ENCODE measurements around the gene ZNRF2. TPM values are rescaled to one million over a fixed set of nuclear protein-coding genes. Genes with fewer than 3 reads are reported as not detected.

The ZNRF2 gene
- total and polyA plus RNA-seq, 2 donors from 2014 or later: 16.2 to 32.2 TPM

DNA sequence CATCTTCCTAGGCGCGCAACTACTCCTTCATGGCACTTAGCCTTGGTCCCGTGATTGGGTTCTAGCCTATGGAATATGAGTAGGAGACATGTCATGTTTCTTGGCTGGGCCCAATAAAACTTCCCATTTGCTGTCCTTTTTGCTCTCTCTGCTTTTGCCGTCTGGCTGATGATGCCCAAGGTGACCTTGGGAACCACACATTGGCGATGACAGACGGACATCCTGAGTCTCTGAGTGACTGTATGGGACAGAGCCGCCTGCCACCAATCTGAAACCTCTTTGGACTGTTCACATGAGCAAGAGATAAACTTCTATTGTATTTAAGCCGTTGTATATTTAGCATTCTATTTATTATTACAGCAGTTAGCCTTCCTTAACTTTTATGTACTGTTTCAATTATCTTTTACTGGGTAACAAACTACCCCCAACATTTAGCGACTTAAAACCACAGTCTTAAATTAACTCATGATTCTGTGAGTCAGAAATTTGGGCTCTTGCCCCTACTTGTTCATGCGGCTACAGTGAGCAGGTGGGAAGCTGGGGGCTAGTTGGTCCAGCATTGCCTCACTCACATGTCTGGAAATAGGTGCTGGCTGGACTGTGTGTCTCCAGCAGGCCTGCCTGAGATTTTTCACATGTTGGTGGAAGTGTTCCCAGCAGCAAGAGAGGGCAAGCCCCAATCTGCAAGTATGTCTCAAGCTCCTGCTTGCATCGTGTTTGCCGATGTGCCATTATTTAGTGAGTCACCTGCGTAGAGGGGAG, 122.4 kb downstream of the ZNRF2 start:
- H3K36me3 ChIP-seq (ENCODE audit: control insufficient read depth in 2 of 3, insufficient read depth in 3 of 3, low read length in 3 of 3): peaks cover 0 to 3% (median 0%) of the 10 kb centered on the region in 3 donors
- no peak overlapping the region for H3K27ac ChIP-seq (ENCODE audit: low read depth in 2 of 2, low read length in 2 of 2)
- no peak overlapping the region for H3K9ac ChIP-seq (ENCODE audit: low read length in 3 of 3)
- FAIRE-seq (no peak), DNase-seq (no peak)
- H3K9me3 ChIP-seq (ENCODE audit: control insufficient read depth in 2 of 3, insufficient read depth in 1 of 3, low read length in 3 of 3): no peaks in the 10 kb centered on the region
- no peak overlapping the region for H3K4me3 ChIP-seq (ENCODE audit: low read length in 3 of 3)
- intact Hi-C loops (cut with DNase I): no loop called here
- TF ChIP-seq, protein P1, sequence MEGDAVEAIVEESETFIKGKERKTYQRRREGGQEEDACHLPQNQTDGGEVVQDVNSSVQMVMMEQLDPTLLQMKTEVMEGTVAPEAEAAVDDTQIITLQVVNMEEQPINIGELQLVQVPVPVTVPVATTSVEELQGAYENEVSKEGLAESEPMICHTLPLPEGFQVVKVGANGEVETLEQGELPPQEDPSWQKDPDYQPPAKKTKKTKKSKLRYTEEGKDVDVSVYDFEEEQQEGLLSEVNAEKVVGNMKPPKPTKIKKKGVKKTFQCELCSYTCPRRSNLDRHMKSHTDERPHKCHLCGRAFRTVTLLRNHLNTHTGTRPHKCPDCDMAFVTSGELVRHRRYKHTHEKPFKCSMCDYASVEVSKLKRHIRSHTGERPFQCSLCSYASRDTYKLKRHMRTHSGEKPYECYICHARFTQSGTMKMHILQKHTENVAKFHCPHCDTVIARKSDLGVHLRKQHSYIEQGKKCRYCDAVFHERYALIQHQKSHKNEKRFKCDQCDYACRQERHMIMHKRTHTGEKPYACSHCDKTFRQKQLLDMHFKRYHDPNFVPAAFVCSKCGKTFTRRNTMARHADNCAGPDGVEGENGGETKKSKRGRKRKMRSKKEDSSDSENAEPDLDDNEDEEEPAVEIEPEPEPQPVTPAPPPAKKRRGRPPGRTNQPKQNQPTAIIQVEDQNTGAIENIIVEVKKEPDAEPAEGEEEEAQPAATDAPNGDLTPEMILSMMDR (IDR thresholded peaks at IDR 0.05; ENCODE audit: borderline replicate concordance, extremely low read depth, insufficient read depth): no peak
- no peaks in the 10 kb centered on the region for H3K4me1 ChIP-seq (ENCODE audit: control insufficient read depth in 2 of 3, insufficient read depth in 2 of 3, low read depth in 1 of 3, low read length in 3 of 3)
- H3K27me3 ChIP-seq (ENCODE audit: control insufficient read depth, insufficient read depth, low read length): no peaks in the 10 kb centered on the region

DNA sequence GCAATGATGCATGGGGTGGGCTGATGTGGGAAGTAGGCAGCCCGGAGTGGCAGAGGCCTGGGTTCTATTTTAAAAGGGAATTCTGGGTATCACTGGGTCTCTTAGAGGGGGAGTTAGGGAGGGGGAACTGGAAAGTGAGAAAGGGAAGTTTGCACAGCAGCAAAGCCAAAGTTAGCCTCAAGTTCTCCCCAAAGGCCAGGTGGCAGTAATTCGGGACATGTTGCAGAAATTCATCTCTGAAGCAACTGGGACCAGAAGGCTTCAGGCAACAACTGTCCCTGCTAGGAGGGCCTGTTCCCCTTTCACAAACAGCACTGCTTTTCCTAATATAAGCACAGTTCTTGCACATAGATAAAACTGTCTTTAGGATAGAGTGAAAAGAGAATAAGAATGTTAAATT, 126.8 kb downstream of the ZNRF2 start:
- Histone ChIP-seq H3K36me3 (ENCODE audit: control insufficient read depth in 2 of 3, insufficient read depth in 3 of 3, low read length in 3 of 3) (no peaks in the 10 kb centered on the region), H3K9ac (ENCODE audit: low read length in 3 of 3) (no peak overlapping the region), H3K4me1 (ENCODE audit: control insufficient read depth in 2 of 3, insufficient read depth in 2 of 3, low read depth in 1 of 3, low read length in 3 of 3) (no peaks in the 10 kb centered on the region), H3K27me3 (ENCODE audit: control insufficient read depth, insufficient read depth, low read length) (no peaks in the 10 kb centered on the region), H3K27ac (ENCODE audit: low read depth in 2 of 2, low read length in 2 of 2) (no peak overlapping the region), H3K4me3 (ENCODE audit: low read length in 3 of 3) (no peak overlapping the region), H3K9me3 (ENCODE audit: control insufficient read depth in 2 of 3, insufficient read depth in 1 of 3, low read length in 3 of 3) (no peaks in the 10 kb centered on the region)
- TF ChIP-seq, protein P1 (IDR thresholded peaks at IDR 0.05; ENCODE audit: borderline replicate concordance, extremely low read depth, insufficient read depth): no peak
- intact Hi-C loops (cut with DNase I): no loop called here
- DNase-seq (no peak), FAIRE-seq (no peak)

DNA sequence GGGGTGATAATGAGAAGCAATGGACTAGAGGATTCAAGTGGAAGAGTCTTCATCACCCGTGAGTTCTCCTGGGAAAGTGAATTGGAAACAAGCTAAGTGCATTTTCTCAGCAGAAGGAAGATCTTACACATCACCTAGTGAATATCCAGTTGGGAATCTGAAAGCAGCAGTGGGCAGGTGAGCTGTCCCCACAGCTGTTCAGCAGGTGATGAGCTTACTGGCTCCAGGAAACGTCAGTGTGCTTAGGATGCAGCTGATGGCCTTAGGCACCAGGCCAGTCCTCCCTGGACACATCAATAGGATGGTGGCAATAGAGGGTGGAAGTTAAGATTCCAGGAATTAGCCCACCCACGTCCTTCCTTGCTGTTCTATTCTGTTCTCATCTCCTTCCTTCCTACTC, 127.5 kb downstream of the ZNRF2 start:
- H3K9ac ChIP-seq (ENCODE audit: low read length in 3 of 3): no peak overlapping the region
- TF ChIP-seq, protein P1 (IDR thresholded peaks at IDR 0.05; ENCODE audit: borderline replicate concordance, extremely low read depth, insufficient read depth): no peak
- FAIRE-seq: no peak
- H3K36me3 ChIP-seq (ENCODE audit: control insufficient read depth in 2 of 3, insufficient read depth in 3 of 3, low read length in 3 of 3): no peaks in the 10 kb centered on the region
- DNase-seq: no peak
- no peak overlapping the region for H3K4me3 ChIP-seq (ENCODE audit: low read length in 3 of 3)
- intact Hi-C loops (cut with DNase I): no loop called here
- no peak overlapping the region for H3K27ac ChIP-seq (ENCODE audit: low read depth in 2 of 2, low read length in 2 of 2)
- no peaks in the 10 kb centered on the region for H3K9me3 ChIP-seq (ENCODE audit: control insufficient read depth in 2 of 3, insufficient read depth in 1 of 3, low read length in 3 of 3)
- H3K27me3 ChIP-seq (ENCODE audit: control insufficient read depth, insufficient read depth, low read length): no peaks in the 10 kb centered on the region
- H3K4me1 ChIP-seq (ENCODE audit: control insufficient read depth in 2 of 3, insufficient read depth in 2 of 3, low read depth in 1 of 3, low read length in 3 of 3): no peaks in the 10 kb centered on the region

All from kidney (tissue), 14 donors.